HUDEP-2 (cell line): ENCODE measurements around the gene CLECL1.
"Not testable (repeated sequence)": the region's sequence is repeated elsewhere in the genome, so short reads cannot be mapped to it uniquely, and the experiment has no call there.

Experiments used
- DNase-seq, 76 experiments: peaks; one replicate each; lab custom pipeline; 2025; ENCODE audit not compliant: unreplicated experiment in 76 of 76; lab: John Stamatoyannopoulos, UW

The CLECL1 gene

GRCh38 chr12:9725213-9725870 lies 7.6 kb downstream of the CLECL1 start:
- no peak for DNase-seq

DNA sequence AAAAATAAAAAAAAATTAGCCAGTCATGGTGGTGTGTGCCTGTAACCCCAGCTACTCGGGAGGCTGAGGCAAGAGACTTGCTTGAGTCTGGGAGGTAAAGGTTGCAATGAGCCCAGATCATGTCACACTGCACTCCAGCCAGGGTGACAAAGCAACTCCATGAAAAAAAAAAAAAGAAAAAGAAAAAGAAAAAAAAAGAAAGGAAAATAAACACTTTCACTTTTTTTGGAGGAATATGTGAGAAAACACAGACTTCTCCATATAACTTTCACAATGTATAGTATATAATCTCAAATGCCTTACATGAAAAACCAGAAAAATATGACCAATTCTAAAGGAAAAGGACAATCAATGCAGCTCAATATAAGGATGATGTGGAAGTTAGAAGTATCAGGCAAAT lies 8.9 kb downstream of the CLECL1 start:
- no peak for DNase-seq

DNA sequence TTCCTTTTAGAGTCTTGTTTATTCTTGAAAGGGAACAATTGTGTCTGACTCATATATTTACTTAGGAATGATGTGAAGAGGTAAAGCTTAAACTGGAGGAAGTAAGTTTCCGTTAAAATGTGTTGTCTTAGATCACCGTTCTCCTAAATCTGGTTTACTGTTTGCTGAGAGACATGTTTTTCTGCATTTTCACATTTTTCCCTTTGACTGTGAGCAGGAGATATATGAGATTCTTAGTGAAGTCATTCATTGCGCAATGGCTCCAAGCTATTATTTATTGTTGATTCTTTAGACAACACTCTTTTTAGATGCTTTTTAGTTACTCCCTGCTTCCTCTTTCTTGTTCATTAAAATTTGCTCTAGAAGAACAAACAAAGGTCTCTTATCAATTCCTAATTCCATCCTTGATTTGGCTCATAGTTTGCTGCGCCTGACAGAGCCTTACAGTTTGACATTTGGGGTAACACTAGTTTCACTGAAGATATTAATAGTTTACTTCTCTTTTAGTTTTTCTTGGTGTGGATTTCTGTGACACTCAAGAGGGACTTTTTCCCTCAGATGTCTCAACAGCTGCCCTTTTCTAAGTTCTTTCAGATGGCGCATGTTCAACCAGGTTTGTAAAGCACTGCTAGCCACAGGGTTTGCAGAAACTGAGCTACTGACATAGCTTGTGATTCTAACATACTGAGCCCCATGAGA lies 11.4 kb downstream of the CLECL1 start:
- DNase-seq = no peak

- no peak for DNase-seq
These were observed 13.1 kb downstream of the CLECL1 start for GRCh38 chr12:9719790-9720189.

DNA sequence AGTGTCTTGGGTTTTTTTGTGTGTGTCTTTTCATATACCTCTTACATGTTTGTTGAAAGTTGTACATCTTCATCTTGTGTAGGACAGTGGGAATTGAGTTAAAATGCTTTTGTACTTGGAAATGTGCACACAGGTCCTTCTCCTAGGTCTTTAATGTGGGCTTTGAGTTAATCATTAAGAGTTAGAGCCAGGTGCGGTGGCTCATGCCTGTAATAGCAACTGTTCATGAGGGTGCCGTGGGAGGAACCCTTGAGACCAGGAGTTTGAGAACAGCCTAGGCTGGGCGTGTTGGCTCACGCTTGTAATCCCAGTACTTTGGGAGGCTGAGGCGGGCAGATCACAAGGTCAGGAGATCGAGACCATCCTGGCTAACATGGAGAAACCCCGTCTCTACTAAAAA lies 13.9 kb downstream of the CLECL1 start:
- no peak for DNase-seq

GRCh38 chr12:9717070-9717925 lies 15.6 kb downstream of the CLECL1 start:
- DNase-seq = no peak

GRCh38 chr12:9713032-9713558 lies 19.8 kb downstream of the CLECL1 start:
- not testable (repeated sequence) for DNase-seq

DNA sequence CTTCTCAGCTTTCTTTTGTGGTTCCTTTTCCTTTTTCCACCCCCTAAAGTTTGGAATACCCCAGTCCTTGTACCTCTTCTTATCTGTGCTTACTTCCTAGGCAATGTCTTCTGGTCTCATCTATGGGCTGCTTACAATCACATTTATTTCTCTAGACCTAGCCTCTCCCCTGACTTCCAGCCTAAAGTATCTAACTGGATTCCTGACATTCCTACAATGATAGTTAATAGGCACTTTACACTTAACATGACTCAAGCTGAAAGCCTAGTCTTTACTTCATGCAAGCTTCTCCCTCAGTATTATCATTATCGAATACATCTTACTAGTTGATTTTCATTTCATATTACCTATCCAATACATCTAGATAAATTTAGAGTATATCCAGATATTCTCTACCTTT lies 21.2 kb downstream of the CLECL1 start:
- DNase-seq = no peak

GRCh38 chr12:9710584-9711375 lies 22.1 kb downstream of the CLECL1 start:
- DNase-seq = no peak

- no peak for DNase-seq
These were observed 24.0 kb downstream of the CLECL1 start for GRCh38 chr12:9708853-9709252.

GRCh38 chr12:9707864-9708808 lies 24.8 kb downstream of the CLECL1 start:
- DNase-seq = peak in 53 of 76 experiments; percentile 2 to 61 (median 25)

GRCh38 chr12:9707356-9707755 lies 25.5 kb downstream of the CLECL1 start:
- no peak for DNase-seq

DNA sequence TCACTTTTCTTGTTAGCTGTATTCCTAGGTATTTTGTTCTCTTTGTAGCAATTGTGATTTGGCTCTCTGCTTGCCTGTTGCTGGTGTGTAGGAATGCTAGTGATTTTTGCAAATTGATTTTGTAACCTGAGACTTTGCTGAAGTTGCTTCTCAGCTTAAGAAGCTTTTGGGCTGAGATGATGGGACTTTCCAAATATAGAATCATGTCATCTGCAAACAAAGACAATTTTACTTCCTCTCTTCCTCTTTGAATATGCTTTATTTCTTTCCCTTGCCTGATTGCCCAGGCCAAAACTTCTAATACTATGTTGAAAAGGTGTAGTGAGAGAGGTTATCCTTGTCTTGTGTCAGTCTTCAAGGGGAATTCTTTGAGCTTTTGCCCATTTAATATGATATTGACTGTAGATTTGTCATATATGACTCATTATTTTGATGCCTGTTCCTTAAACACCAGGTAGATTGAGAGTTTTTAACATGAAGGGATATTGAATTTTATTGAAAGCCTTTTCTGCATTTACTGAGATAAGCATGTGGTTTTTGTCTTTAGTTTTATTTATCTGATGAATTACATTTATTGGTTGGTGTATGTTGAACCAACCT lies 26.7 kb downstream of the CLECL1 start:
- no peak for DNase-seq

DNA sequence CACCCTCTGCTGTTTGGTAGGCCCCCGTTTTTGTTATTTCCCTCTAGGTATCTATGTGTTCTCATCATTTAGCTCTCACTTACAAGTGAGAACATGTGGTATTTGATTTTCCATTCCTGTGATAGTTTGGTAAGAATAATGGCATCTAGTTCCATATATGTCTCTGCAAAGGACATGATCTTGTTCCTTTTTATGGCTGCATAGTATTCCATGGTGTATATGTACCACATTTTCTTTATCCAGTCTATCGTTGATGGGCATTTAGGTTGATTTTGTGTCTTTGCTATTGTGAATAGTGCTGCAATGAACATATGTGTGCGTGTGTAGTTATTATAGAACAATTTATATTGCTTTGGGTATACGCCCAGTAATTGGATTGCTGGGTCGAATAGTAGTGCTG lies 28.3 kb downstream of the CLECL1 start:
- not testable (repeated sequence) for DNase-seq

- DNase-seq = no peak
These were observed 30.6 kb downstream of the CLECL1 start for GRCh38 chr12:9702255-9702654.

DNA sequence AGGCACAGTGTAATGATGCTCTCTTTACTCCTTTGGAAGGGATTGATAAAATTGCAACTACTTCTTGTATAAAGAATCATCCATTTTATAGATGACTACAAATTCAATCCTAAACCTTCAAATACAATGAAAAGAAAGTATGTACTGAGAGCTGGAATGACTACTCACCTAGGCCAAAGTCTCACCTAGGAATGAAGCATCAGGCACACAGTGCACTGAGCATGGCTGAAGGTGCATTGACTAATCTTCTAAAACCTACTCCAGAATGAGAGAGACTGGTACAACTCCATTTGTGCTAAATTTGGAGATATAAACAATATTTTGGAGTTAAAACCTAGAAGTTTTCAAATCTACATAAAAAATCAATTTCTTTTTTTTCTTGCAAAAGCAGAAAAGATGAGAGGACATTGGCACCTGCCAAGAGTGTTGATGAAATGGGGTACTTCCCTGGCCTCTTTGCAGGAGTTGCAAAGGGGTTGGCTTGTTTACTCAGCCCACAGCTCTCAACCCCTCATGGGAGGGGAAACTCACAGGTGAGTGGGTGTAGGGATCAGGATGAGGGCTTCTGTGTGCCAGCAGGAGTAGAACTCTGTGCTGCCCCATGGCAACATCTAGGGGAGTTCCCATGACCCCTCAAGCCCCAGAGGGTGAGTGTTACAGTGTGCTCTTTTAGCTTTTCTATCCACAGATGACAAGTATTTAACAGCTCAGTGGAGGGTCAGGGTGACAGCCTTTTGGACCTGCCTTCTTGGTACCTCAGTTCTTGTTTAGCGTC lies 31.3 kb downstream of the CLECL1 start:
- DNase-seq = no peak

DNA sequence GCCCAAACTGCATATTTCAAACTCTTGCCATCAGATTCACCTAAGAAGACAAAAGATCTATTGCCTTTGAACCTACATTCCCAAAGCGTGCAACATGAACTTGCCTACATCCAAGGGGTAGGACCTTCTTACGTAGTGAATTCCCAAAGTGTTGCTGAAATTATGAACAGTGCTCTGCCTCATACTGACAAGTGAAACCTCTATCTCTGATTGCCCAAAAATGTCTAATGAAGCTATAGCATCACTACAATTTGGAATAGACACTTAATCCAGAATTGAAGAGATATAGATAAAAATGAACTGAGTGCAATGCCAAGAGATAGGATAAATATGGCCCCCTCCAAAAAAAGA lies 32.3 kb downstream of the CLECL1 start:
- no peak for DNase-seq

DNA sequence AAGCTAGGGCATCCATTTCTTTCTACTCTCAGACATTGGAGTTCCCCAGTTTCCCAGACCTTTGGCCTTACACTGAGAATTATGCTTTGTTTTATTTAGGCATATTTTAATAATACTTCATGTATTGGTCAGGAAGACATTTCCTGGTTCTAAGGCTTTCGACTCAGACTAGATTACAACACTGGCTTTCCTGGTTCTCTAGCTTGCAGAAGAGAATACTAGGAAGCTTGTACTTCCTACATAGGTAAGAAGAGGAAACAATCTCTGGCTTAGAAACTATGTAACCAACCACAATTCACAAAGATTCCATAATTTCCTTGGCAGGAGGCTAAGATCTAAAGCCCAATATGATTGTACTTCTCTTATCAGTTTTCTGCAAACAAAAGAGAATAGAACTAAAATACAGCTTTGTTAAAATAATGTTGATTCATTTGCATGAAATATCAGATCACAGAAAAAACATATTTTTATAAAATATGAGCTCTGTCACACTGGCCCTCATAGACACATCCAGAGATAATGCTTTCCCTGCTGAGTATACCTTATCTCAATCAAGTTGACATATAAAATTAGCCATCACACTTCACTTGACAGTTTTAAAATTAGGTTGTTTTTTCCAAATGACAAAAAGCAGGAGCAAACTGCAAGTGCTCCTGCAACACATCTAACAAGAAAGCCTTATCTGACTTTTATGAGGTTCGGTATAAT lies 32.8 kb downstream of the CLECL1 start:
- no peak for DNase-seq
